Stimulated activated CD4-positive, alpha-beta T cell treated with anti-CD3 and anti-CD28 coated beads, Interleukin-12 subunit alpha, Interleukin-12 subunit beta, amount 100 ng/mL, for 24 hours (primary cell): ENCODE results near the gene PMM2.

Experiments
- DNase-seq, 2 experiments: peaks; one replicate each; pipeline ENCODE4 v3.0.0-alpha.2; 2020; ENCODE audit warnings: low read depth in 2 of 2

Gene PMM2

DNA sequence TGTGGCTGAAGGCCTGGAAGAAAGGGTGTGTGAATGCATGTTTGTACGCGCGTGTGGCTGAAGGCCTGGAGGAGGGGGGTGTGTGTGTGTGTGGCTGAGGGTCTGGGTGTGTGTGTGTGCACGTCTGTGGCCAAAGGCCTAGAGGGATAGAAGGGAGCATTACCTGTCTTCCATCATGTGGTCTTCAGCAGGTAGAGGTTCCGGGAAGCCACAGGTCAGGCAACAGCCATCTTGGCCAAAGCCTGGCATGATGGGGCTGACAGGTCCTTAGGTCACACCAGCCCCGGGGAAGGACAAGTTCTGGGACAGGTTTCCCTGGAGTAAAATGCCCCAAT lies 89.8 kb downstream of the PMM2 start:
- no peak for DNase-seq

DNA sequence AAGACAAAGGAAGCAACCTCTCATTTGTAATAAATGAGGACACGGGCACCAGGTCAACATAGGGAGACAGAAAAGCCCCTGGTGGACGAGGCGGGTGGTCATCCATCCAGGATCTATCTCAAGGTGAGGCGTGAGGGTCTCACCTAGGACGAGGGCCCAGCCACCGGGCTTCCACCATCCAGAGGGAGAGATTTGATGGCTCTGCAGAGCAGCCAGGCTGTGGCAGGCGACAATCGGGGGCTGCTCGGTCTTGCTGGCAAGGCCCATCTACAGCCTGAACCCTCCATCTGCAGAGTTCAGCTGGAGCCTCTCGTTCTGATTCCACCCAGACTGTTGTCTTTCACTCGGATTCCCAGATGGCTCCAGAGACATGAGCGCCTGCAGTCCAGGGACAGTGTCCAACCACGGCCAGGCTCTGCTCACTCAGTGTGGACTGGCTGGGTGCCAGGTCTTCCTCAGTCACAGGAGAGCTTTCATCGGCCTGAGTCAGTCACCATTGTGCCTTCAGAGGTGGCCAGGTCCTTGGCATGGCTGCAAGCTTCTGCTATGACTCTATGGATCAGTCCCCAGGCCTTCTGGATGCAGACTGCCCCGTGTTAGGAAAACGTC lies 90.4 kb downstream of the PMM2 start:
- no peak for DNase-seq

DNA sequence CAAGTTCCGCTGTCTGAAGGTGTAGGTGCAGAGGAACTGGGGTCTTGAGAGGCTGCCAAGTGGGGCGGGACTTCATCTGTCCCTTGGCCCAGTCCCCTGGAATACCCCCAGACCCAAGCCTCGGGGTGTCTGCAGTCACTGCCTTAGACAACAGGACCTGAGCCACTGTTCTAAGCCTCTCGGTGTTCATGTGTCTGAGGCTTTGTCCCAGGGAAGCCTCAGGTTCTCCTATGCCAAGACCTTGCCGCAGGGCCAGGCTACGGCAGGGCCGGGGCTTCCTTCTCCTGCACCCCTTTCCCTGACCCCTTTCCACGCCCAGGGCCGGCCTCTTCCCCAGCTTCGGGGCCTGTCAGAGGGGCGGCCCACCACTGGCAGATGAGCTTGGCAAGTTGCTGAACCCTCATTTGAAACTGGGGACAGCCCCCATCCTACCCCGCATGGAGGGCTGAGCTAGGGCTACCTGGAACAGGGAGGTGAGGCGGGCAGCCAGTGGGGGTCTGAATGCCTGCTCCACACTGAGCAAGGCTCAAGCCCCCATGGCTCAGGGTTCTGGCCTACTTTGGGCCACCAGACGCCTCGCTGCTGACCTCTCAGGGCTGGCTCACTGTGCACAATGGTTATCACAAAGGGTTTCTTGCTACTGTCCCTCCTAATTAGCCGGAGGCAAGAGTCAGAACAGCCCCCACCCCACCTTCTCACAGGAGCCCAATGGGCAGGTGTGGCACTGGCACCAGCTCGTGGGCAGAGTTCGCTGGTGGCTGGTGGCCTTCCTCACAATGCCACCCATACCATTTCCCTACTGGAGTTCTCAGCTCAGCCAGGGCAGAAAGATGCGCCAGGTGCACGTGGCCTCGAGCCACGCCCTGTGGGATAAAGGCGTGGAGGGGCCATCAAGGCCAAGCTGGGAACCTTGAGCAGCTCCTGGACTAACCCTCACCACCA lies 91.6 kb downstream of the PMM2 start:
- DNase-seq, result no peak

DNA sequence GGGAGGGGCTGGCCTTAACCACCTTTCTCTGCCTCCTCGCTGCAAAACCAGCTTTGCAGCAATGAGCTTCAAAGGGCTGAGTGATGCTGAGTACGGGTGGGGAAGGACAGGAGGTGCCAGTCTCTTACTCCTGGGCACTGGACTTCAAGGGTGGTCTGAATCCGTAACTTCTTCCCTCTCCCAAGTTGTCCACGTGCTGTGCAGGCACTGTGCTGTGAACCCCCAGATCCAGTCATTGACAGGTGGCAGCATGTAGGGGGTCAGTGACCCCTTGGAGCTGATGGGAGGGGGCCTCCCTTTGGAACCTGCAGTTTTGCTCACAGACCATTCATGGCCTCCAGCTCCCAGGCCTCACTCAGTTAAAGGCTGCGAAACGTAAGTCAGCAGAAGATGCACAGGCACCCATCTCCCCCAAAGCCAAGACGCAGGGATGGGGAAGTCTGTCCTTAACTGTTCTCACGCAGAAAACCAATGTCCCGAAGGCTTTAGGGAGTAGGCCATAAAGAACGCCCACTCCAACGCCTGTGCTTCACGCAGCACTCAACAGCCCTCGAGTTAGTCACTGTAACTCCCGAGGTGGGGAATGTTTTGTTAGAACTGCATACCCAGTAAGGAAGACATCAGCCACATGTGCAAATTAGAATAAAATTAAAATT lies 92.4 kb downstream of the PMM2 start:
- no peak for DNase-seq

DNA sequence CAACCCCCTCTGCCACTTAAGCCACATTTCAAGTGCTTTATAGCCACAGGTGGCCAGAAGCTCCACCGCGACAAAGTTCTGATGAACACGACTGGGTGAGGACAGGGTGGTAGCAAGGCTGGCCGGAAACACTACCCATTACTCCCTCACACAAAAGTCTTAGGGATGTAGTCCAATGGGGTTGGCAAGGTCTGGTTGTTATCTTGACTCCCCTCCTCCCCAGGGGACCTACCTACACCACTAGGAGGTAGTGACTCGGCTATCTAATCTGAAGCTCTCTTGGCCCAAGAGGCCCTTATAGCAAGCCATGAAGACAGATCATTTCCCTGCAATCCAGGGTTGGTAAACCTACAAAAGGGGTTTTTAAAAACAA lies 92.9 kb downstream of the PMM2 start:
- no peak for DNase-seq

DNA sequence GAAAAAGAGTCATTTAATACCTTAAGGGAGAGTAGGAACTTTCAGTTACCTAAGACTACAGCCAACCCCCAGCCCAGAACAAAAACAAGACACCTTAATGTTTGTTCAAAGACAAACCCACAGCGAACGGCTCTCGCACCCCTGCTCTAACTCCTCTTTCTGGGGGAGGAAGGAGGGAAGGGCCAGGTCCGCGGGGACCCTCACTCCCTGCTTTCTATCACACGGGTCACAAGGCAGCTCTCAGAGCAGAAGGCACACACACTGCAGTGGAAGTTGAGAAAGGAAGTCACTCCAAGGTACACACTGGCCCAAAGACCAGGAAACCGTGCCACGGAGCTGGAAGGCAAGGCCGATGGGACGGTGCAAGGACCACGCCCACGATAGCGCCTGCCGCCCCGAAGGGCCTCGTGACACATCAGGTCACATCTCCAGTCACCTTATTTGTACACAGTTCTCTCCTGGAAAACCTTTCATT lies 94.5 kb downstream of the PMM2 start:
- DNase-seq, result no peak

DNA sequence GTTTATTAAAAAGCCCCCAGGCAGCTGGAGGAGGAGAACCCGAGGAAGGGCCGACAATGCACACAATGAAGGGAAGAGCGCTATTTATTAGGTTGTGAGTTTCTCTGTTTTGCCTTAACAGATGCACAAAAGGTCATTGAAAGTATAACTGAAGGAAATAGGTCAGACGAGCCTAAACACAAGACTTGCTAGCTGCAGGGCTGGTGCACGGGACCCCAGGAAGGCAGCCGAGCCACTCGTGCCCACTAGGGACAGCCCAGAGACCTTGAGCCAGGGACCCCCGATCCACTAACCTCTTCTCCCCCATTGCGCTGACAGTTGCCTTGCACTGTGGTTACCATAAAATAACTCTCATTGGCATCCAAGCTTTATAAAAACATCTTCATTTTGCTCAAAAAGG lies 95.8 kb downstream of the PMM2 start:
- DNase-seq, result no peak

DNA sequence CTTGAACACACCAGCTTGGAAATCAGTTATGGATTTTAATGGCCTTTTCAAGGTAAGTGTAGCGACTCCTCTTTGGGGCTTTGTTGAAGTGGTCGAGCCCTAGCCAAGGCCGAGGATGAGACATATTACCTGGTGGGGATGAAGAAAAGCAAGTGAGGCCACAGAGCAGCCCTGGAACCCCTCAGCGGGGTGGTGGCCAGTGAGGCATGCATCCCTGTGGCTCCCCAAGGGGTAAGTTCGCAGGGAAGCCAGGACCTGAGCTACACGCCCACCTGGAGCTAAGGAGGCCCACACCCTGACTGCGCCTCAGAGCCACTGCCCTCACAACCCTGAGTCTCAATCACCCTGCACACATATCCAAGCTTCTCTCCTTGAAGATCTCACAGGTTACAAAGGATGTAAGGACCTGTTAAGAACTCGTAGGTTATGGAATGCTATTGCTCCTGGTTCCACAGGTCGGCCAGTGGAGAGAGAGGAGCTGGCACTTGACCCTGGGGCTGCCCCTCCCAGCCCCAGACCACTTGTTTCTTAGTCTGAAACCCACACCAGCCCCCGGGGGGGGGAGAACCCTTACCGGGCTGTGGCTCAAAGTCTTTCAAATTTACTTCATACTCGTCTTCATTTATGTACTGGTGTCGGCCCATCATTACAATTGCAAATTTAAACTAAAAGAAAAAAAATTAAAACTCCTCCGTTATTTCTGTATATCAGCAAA lies 96.5 kb downstream of the PMM2 start:
- DNase-seq, result no peak

DNA sequence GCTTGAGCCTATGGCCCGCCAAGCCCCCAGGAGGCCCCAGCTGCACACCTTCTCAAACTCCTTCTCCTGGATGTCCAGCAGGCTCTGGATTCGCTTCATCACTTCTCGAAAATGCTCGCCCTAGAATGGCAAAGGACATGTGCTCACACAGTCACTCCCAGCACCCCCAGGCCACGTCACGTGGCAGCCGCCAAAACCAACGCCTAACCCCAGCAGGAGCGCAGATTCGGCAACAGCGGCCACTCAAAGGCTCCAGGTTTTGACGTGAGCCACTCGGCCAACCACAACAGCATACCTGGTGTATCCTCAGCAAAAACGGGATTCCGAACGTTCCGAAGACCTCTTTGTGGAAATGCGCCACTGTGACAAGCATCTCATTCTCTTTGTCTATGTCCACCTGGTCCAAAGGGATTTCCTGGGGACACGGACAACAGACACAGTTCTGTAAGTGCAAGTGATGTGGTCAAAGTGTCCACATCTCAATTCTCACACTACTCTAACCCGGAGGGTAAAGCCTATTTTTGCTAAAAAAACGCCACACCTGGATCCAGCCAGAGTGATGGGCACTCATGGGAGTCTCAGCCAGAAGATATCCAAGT lies 97.2 kb downstream of the PMM2 start:
- no peak for DNase-seq

DNA sequence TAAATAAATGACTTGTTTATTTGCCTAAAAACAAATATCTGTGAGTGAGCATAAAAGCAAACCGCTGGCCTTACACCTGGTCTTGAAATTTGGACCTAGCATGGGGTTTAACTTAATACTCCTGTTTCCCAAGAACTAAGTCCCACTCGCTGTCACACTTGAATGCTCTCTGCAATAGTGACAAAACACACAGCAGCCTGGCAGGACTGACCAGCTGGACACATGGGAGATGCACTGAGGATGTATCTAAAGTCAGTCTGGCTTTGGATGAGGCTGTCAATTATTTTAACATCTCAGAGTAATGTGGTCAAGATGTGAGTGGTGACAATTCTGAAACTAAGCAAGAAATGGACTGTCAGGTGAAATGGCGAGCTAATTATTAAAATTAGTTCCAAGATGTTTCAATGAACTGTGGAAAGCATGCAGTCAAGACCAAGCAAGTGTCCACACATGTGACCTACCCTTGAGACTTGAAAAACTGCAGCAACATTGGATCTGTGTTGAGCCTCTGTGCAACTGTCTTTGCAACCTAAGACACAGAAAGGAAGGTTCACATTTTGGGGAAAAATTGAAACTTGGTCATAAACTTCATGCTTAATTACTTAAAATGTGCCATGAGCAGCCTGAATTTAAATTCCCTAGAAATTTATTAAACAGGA lies 101.2 kb downstream of the PMM2 start:
- no peak for DNase-seq
